Activated CD8-positive, alpha-beta memory T cell treated with anti-CD3 and anti-CD28 coated beads, Interleukin-2, amount 10 ng/mL, durations not matched to agents 7 days and 5 days (primary cell): ENCODE data around the gene NUPR1. TPM values are rescaled to one million over a fixed set of nuclear protein-coding genes. Genes with fewer than 3 reads are reported as not detected.
"Not testable (repeated sequence)": the region's sequence is repeated elsewhere in the genome, so short reads cannot be mapped to it uniquely, and the experiment has no call there.

ENCODE experiments used
- ATAC-seq: fragments of 150-1000 bp; cut with Tn5 transposase; one replicate; pipeline ENCODE4 v1.10.0; 2021; ENCODE audit warnings: moderate library complexity
- CTCF ChIA-PET: fragments of 350-600 bp; sonication (Branson Sonifier 250); formaldehyde crosslinking; loops from one replicate; lab custom pipeline; 2021; ENCODE audit warnings: antibody characterized with exemption; lab: Charles Lee
- DNase-seq: peaks from one replicate; pipeline ENCODE4 v3.0.0-alpha.2; 2020
- H3K27ac Mint-ChIP-seq: one replicate; pipeline ENCODE4 v1.8.0; 2021; ENCODE audit warnings: mild to moderate bottlenecking, mixed read lengths
- H3K27me3 Mint-ChIP-seq: one replicate; pipeline ENCODE4 v1.8.0; 2021; ENCODE audit warnings: mixed read lengths
- H3K36me3 Mint-ChIP-seq: one replicate; pipeline ENCODE4 v1.8.0; 2021; ENCODE audit warnings: mild to moderate bottlenecking, mixed read lengths
- H3K4me1 Mint-ChIP-seq: one replicate; pipeline ENCODE4 v1.8.0; 2021; ENCODE audit warnings: mixed read lengths
- H3K4me3 Mint-ChIP-seq: one replicate; pipeline ENCODE4 v1.8.0; 2021; ENCODE audit warnings: mild to moderate bottlenecking, moderate library complexity, mixed read lengths
- H3K9me3 Mint-ChIP-seq: one replicate; pipeline ENCODE4 v1.8.0; 2022; ENCODE audit warnings: low read depth, mixed read lengths
- total RNA-seq, 2 experiments: library from RNA; stranded (reverse); gene quantifications; one replicate each; pipeline ENCODE4 v1.2.3, GENCODE V29; 2021

The NUPR1 gene
- total RNA-seq, 2 experiments from 2014 or later = not detected

- ATAC-seq = no peak
- H3K4me1 Mint-ChIP-seq = no peaks in the 10 kb centered on the region
- no peaks in the 10 kb centered on the region for H3K9me3 Mint-ChIP-seq
- no peak overlapping the region for H3K4me3 Mint-ChIP-seq
- no peak overlapping the region for H3K27ac Mint-ChIP-seq
- DNase-seq = no peak
- no peaks in the 10 kb centered on the region for H3K27me3 Mint-ChIP-seq
- CTCF ChIA-PET = no interaction called here
- H3K36me3 Mint-ChIP-seq = no peaks in the 10 kb centered on the region
Measured at GRCh38 chr16:28528463-28528867, 10.3 kb downstream of the NUPR1 start.

- CTCF ChIA-PET = no interaction called here
- ATAC-seq (no peak), DNase-seq (no peak)
- no peaks in the 10 kb centered on the region for H3K27me3 Mint-ChIP-seq
- H3K27ac Mint-ChIP-seq = no peak overlapping the region
- H3K36me3 Mint-ChIP-seq = no peaks in the 10 kb centered on the region
- H3K4me3 Mint-ChIP-seq = no peak overlapping the region
- no peaks in the 10 kb centered on the region for H3K9me3 Mint-ChIP-seq
- peaks cover 2% of the 10 kb centered on the region for H3K4me1 Mint-ChIP-seq
Measured at GRCh38 chr16:28527985-28528384, 10.8 kb downstream of the NUPR1 start.

GRCh38 chr16:28527100-28527785 is 11.5 kb downstream of the NUPR1 start:
- H3K4me1 Mint-ChIP-seq, H3K9me3 Mint-ChIP-seq, H3K4me3 Mint-ChIP-seq, H3K27me3 Mint-ChIP-seq, ATAC-seq, H3K27ac Mint-ChIP-seq, DNase-seq, CTCF ChIA-PET, H3K36me3 Mint-ChIP-seq: not testable (repeated sequence)

GRCh38 chr16:28526201-28527099 is 12.3 kb downstream of the NUPR1 start:
- no peak overlapping the region for H3K27ac Mint-ChIP-seq
- no peaks in the 10 kb centered on the region for H3K27me3 Mint-ChIP-seq
- no peaks in the 10 kb centered on the region for H3K9me3 Mint-ChIP-seq
- no peaks in the 10 kb centered on the region for H3K36me3 Mint-ChIP-seq
- H3K4me1 Mint-ChIP-seq = peaks cover 8% of the 10 kb centered on the region
- no peak overlapping the region for H3K4me3 Mint-ChIP-seq
- ATAC-seq (no peak), DNase-seq (no peak)
- CTCF ChIA-PET = no interaction called here

GRCh38 chr16:28524681-28525171 is 14.0 kb downstream of the NUPR1 start:
- CTCF ChIA-PET = interaction anchor here (1.5 kb wide), 1 partner anchor 48 kb away, joined by 3 read pairs; no protein-coding TSS in a partner anchor
- Mint-ChIP-seq H3K27me3 (no peaks in the 10 kb centered on the region), H3K36me3 (no peaks in the 10 kb centered on the region), H3K27ac (no peak overlapping the region), H3K4me3 (no peak overlapping the region), H3K4me1 (peaks cover 8% of the 10 kb centered on the region), H3K9me3 (no peaks in the 10 kb centered on the region)
- peak; percentile 49 for ATAC-seq
- no peak for DNase-seq

GRCh38 chr16:28522792-28523191 is 16.0 kb downstream of the NUPR1 start:
- CTCF ChIA-PET = no interaction called here
- Mint-ChIP-seq H3K9me3 (no peaks in the 10 kb centered on the region), H3K27ac (peak overlapping the region; percentile 2), H3K4me3 (no peak overlapping the region), H3K4me1 (peaks cover 8% of the 10 kb centered on the region), H3K27me3 (no peaks in the 10 kb centered on the region), H3K36me3 (no peaks in the 10 kb centered on the region)
- DNase-seq (no peak), ATAC-seq (no peak)

- Mint-ChIP-seq H3K9me3 (no peaks in the 10 kb centered on the region), H3K27me3 (no peaks in the 10 kb centered on the region), H3K36me3 (no peaks in the 10 kb centered on the region), H3K27ac (no peak overlapping the region), H3K4me3 (no peak overlapping the region), H3K4me1 (peaks cover 8% of the 10 kb centered on the region)
- ATAC-seq = no peak
- no peak for DNase-seq
- CTCF ChIA-PET = interaction anchor here (0.9 kb wide), 1 partner anchor 9 kb away, joined by 3 read pairs; no protein-coding TSS in a partner anchor
Measured at GRCh38 chr16:28521436-28521835, 17.3 kb downstream of the NUPR1 start.

- H3K4me3 Mint-ChIP-seq = no peak overlapping the region
- no peaks in the 10 kb centered on the region for H3K36me3 Mint-ChIP-seq
- no peak overlapping the region for H3K27ac Mint-ChIP-seq
- ATAC-seq = no peak
- no peaks in the 10 kb centered on the region for H3K9me3 Mint-ChIP-seq
- DNase-seq = no peak
- CTCF ChIA-PET = no interaction called here
- peaks cover 8% of the 10 kb centered on the region for H3K4me1 Mint-ChIP-seq
- no peaks in the 10 kb centered on the region for H3K27me3 Mint-ChIP-seq
Measured at GRCh38 chr16:28520672-28521071, 18.1 kb downstream of the NUPR1 start.

- no peaks in the 10 kb centered on the region for H3K36me3 Mint-ChIP-seq
- peaks cover 10% of the 10 kb centered on the region for H3K4me1 Mint-ChIP-seq
- H3K4me3 Mint-ChIP-seq = no peak overlapping the region
- H3K27me3 Mint-ChIP-seq = no peaks in the 10 kb centered on the region
- DNase-seq (no peak), ATAC-seq (no peak)
- CTCF ChIA-PET = interaction anchor here (1.1 to 1.8 kb wide), 2 partner anchors 23 to 26 kb away, joined by 3 to 4 read pairs; no protein-coding TSS in a partner anchor
- no peaks in the 10 kb centered on the region for H3K9me3 Mint-ChIP-seq
- no peak overlapping the region for H3K27ac Mint-ChIP-seq
Measured at GRCh38 chr16:28514246-28514645, 24.5 kb downstream of the NUPR1 start.

GRCh38 chr16:28513484-28514181 is 25.1 kb downstream of the NUPR1 start:
- CTCF ChIA-PET = interaction anchor here (1.0 to 1.8 kb wide), 3 partner anchors 8 to 27 kb away, joined by 3 to 4 read pairs (median 3); no protein-coding TSS in a partner anchor
- DNase-seq (no peak), ATAC-seq (no peak)
- peaks cover 10% of the 10 kb centered on the region for H3K4me1 Mint-ChIP-seq
- no peak overlapping the region for H3K27ac Mint-ChIP-seq
- no peak overlapping the region for H3K4me3 Mint-ChIP-seq
- no peaks in the 10 kb centered on the region for H3K27me3 Mint-ChIP-seq
- H3K36me3 Mint-ChIP-seq = no peaks in the 10 kb centered on the region
- H3K9me3 Mint-ChIP-seq = no peaks in the 10 kb centered on the region

- CTCF ChIA-PET = interaction anchor here (0.6 to 1.0 kb wide), 2 partner anchors 9 to 361 kb away, joined by 3 read pairs; no protein-coding TSS in a partner anchor
- Mint-ChIP-seq H3K36me3 (no peaks in the 10 kb centered on the region), H3K27me3 (no peaks in the 10 kb centered on the region), H3K4me3 (no peak overlapping the region), H3K4me1 (peaks cover 24% of the 10 kb centered on the region), H3K9me3 (no peaks in the 10 kb centered on the region), H3K27ac (no peak overlapping the region)
- DNase-seq = no peak
- ATAC-seq = no peak
Measured at GRCh38 chr16:28511801-28512789, 26.7 kb downstream of the NUPR1 start.

GRCh38 chr16:28511031-28511430 is 27.7 kb downstream of the NUPR1 start:
- Mint-ChIP-seq H3K27ac (no peak overlapping the region), H3K9me3 (no peaks in the 10 kb centered on the region), H3K27me3 (no peaks in the 10 kb centered on the region), H3K4me1 (peaks cover 28% of the 10 kb centered on the region), H3K4me3 (no peak overlapping the region), H3K36me3 (no peaks in the 10 kb centered on the region)
- no peak for DNase-seq
- CTCF ChIA-PET = no interaction called here
- ATAC-seq = no peak
